Measurements from ENCODE around the gene LYVE1. TPM values are rescaled to one million over a fixed set of nuclear protein-coding genes. Genes with fewer than 3 reads are reported as not detected.

The LYVE1 gene
- total RNA-seq, 2 experiments from 2014 or later = not detected

DNA sequence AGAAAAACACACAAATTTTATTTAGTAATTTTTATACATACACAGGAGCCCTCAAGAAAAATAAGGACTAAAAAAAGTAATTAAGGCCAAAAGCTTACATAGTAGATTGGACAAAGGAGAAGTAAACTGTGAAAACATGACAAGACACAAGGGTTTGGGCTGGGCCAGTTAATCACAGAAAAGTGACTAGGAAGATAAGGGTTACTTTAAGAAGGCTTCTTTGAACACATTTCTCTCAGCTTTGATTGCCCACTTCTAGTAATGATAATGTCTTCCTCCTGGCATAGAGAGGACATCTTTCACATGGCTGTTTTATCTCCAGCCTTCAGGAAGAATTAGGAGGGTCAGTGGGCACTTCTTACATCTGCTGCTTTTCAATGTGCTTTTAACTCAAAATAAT lies 30.9 kb downstream of the LYVE1 start:
- no peak overlapping the region for H3K4me3 Mint-ChIP-seq
- no peaks in the 10 kb centered on the region for H3K27me3 Mint-ChIP-seq
- Histone ChIP-seq H3K9me3 (ENCODE audit: control insufficient read depth in 1 of 2, insufficient read depth in 1 of 2, low read length in 2 of 2) (no peaks in the 10 kb centered on the region), H3K36me3 (ENCODE audit: insufficient read depth, low read length) (peaks cover 11% of the 10 kb centered on the region), H3K4me3 (ENCODE audit: low read length) (no peak overlapping the region), H3K27ac (ENCODE audit: low read depth in 1 of 2, low read length in 2 of 2) (no peak overlapping the region), H3K4me1 (ENCODE audit: insufficient read depth, low read length) (peaks cover 13% of the 10 kb centered on the region), H3K27me3 (ENCODE audit: control insufficient read depth in 1 of 2, insufficient read depth in 2 of 2, low read length in 2 of 2) (no peaks in the 10 kb centered on the region)
- ChIA-PET CTCF (interaction anchor here (1.0 kb wide), 1 partner anchor 79 kb away, joined by 3 read pairs; no protein-coding TSS in a partner anchor), POLR2A (no interaction called here)
- intact Hi-C loops (cut with DNase I, micrococcal nuclease) = loop anchor here in 1 of 2 experiments (2.0 kb wide), 1 partner anchor 83 kb away; the partner anchor contains the start of gene AMPD3
- TF ChIP-seq, protein P1, sequence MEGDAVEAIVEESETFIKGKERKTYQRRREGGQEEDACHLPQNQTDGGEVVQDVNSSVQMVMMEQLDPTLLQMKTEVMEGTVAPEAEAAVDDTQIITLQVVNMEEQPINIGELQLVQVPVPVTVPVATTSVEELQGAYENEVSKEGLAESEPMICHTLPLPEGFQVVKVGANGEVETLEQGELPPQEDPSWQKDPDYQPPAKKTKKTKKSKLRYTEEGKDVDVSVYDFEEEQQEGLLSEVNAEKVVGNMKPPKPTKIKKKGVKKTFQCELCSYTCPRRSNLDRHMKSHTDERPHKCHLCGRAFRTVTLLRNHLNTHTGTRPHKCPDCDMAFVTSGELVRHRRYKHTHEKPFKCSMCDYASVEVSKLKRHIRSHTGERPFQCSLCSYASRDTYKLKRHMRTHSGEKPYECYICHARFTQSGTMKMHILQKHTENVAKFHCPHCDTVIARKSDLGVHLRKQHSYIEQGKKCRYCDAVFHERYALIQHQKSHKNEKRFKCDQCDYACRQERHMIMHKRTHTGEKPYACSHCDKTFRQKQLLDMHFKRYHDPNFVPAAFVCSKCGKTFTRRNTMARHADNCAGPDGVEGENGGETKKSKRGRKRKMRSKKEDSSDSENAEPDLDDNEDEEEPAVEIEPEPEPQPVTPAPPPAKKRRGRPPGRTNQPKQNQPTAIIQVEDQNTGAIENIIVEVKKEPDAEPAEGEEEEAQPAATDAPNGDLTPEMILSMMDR (IDR thresholded peaks at IDR 0.05) = no peak
- no peak overlapping the region for H3K27ac Mint-ChIP-seq
- H3K4me1 Mint-ChIP-seq (ENCODE audit: low read depth) = peaks cover 51% of the 10 kb centered on the region
- ATAC-seq (ENCODE audit: poor library complexity) (no peak), DNase-seq (no peak)
- H3K9me3 Mint-ChIP-seq = no peaks in the 10 kb centered on the region
- peaks cover 18% of the 10 kb centered on the region for H3K36me3 Mint-ChIP-seq (ENCODE audit: low read depth)

DNA sequence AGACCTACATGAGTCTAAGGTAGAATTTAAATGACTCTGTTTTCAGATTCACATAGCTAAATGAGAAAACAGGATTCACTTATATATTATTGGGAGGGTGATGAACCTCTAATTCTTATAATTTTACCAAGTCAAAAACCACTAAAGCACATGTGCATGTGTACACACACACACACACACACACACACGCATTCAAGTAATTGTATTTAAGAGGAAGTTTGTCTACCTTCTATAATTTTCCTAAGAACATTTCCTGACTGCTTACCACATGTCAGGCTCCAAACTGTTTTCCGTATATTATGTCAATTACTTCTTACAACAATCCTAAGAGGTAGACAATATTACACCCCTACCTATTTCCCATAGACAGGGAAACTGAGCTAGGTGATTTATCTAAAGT lies 34.1 kb downstream of the LYVE1 start:
- H3K9me3 ChIP-seq (ENCODE audit: control insufficient read depth in 1 of 2, insufficient read depth in 1 of 2, low read length in 2 of 2) = no peaks in the 10 kb centered on the region
- H3K27ac Mint-ChIP-seq = no peak overlapping the region
- ChIA-PET POLR2A (no interaction called here), CTCF (interaction anchor here (1.1 to 1.2 kb wide), 2 partner anchors 20 to 128 kb away, joined by 3 to 4 read pairs; no protein-coding TSS in a partner anchor)
- TF ChIP-seq, protein P1 (IDR thresholded peaks at IDR 0.05) = no peak
- no peaks in the 10 kb centered on the region for H3K9me3 Mint-ChIP-seq
- ATAC-seq (ENCODE audit: poor library complexity) = no peak
- no peak overlapping the region for H3K4me3 Mint-ChIP-seq
- peaks cover 33% of the 10 kb centered on the region for H3K36me3 Mint-ChIP-seq (ENCODE audit: low read depth)
- intact Hi-C loops (cut with DNase I, micrococcal nuclease) = no loop called here
- peaks cover 31% of the 10 kb centered on the region for H3K4me1 Mint-ChIP-seq (ENCODE audit: low read depth)
- H3K27ac ChIP-seq (ENCODE audit: low read depth in 1 of 2, low read length in 2 of 2) = no peak overlapping the region
- H3K36me3 ChIP-seq (ENCODE audit: insufficient read depth, low read length) = peaks cover 35% of the 10 kb centered on the region
- H3K4me1 ChIP-seq (ENCODE audit: insufficient read depth, low read length) = no peaks in the 10 kb centered on the region
- no peak overlapping the region for H3K4me3 ChIP-seq (ENCODE audit: low read length)
- no peaks in the 10 kb centered on the region for H3K27me3 Mint-ChIP-seq
- no peaks in the 10 kb centered on the region for H3K27me3 ChIP-seq (ENCODE audit: control insufficient read depth in 1 of 2, insufficient read depth in 2 of 2, low read length in 2 of 2)
- no peak for DNase-seq

DNA sequence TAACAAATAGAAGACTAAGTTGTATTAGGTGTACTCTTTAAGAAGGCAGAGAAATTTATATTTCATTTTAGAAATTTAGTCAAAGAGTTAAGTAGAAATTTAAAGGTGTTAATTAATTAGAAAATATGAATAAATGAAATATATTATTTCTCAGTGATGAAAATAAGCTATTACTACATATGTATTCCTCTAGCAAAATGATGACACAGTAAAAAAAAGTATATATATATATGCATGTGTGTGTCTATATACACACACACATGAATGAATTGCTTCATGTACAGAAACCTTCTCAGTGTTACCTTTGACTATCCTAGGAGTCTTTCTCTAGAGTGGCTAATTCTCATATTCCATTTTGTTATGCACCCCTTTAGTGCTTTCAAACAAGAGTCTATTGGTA lies 35.1 kb downstream of the LYVE1 start:
- ChIA-PET CTCF (interaction anchor here (2.4 kb wide), 1 partner anchor 8 kb away, joined by 21 read pairs; the partner anchor contains the start of gene RNF141), POLR2A (no interaction called here)
- intact Hi-C loops (cut with DNase I, micrococcal nuclease) = no loop called here
- ATAC-seq (ENCODE audit: poor library complexity) (no peak), DNase-seq (no peak)
- TF ChIP-seq, protein P1 (IDR thresholded peaks at IDR 0.05) = no peak
- H3K4me1 Mint-ChIP-seq (ENCODE audit: low read depth) = peaks cover 23% of the 10 kb centered on the region
- Histone ChIP-seq H3K36me3 (ENCODE audit: insufficient read depth, low read length) (peaks cover 43% of the 10 kb centered on the region), H3K9me3 (ENCODE audit: control insufficient read depth in 1 of 2, insufficient read depth in 1 of 2, low read length in 2 of 2) (no peaks in the 10 kb centered on the region), H3K4me1 (ENCODE audit: insufficient read depth, low read length) (no peaks in the 10 kb centered on the region), H3K27me3 (ENCODE audit: control insufficient read depth in 1 of 2, insufficient read depth in 2 of 2, low read length in 2 of 2) (no peaks in the 10 kb centered on the region), H3K27ac (ENCODE audit: low read depth in 1 of 2, low read length in 2 of 2) (no peak overlapping the region), H3K4me3 (ENCODE audit: low read length) (no peak overlapping the region)
- peaks cover 43% of the 10 kb centered on the region for H3K36me3 Mint-ChIP-seq (ENCODE audit: low read depth)
- no peak overlapping the region for H3K27ac Mint-ChIP-seq
- H3K27me3 Mint-ChIP-seq = no peaks in the 10 kb centered on the region
- H3K9me3 Mint-ChIP-seq = no peaks in the 10 kb centered on the region
- no peak overlapping the region for H3K4me3 Mint-ChIP-seq

Measured in CD4-positive, alpha-beta T cell (primary cell).